PC-9 (cell line): ENCODE data around the gene ITGB6. TPM values are rescaled to one million over a fixed set of nuclear protein-coding genes. Genes with fewer than 3 reads are reported as not detected.

Source experiments
- BruUV-seq: library from RNA; stranded (reverse); fragments of 400-500 nt; replicated peaks from 2 replicates; lab custom pipeline; 2021; lab: Mats Ljungman, UMichigan
- CTCF ChIA-PET: fragments of 300-600 bp; sonication (Branson Sonifier 250); formaldehyde crosslinking; loops from one replicate; lab custom pipeline; 2022; ENCODE audit warnings: antibody characterized with exemption; lab: Charles Lee
- POLR2A ChIA-PET: fragments of 300-600 bp; sonication (Branson Sonifier 250); formaldehyde crosslinking; loops from one replicate; lab custom pipeline; 2022; ENCODE audit warnings: antibody characterized with exemption; ENCODE audit not compliant: unreplicated experiment; lab: Charles Lee
- DNase-seq, 2 experiments: peaks; one replicate each; pipeline versions ENCODE4 v3.0.0 to v3.0.0-alpha.2; 2015 to 2022; ENCODE audit warnings: mixed read lengths in 1 of 2
- H2AFZ ChIP-seq: fragments of 200-600 bp; sonication (generic); 2 replicates; pipeline ENCODE4 v1.8.1; 2017; ENCODE audit warnings: antibody characterized with exemption
- H3F3A ChIP-seq: fragments of 200-600 bp; sonication (generic); 2 replicates; pipeline ENCODE4 v1.8.1; 2017; ENCODE audit warnings: antibody characterized with exemption, mild to moderate bottlenecking, low read depth; ENCODE audit not compliant: insufficient read depth
- H3K27ac ChIP-seq: fragments of 200-600 bp; sonication (generic); 2 replicates; pipeline ENCODE4 v1.6.1; 2016; ENCODE audit warnings: mixed run types
- H3K27me3 ChIP-seq: fragments of 200-600 bp; sonication (generic); 2 replicates; pipeline ENCODE4 v1.6.1; 2016; ENCODE audit warnings: low read depth, mixed run types; ENCODE audit not compliant: insufficient read depth
- H3K36me3 ChIP-seq: fragments of 200-600 bp; sonication (generic); 2 replicates; pipeline ENCODE4 v1.6.1; 2016; ENCODE audit warnings: low read depth, mixed run types
- H3K4me1 ChIP-seq: fragments of 200-600 bp; sonication (generic); replicated peaks from 2 replicates; pipeline ENCODE4 v1.6.1; 2016; ENCODE audit warnings: mixed run types; ENCODE audit not compliant: insufficient read depth
- H3K4me2 ChIP-seq: fragments of 200-600 bp; sonication (generic); 2 replicates; pipeline ENCODE4 v1.6.1; 2017; ENCODE audit warnings: mixed run types
- H3K4me3 ChIP-seq: fragments of 200-600 bp; sonication (generic); 2 replicates; pipeline ENCODE4 v1.6.1; 2016; ENCODE audit warnings: mixed run types
- H3K79me2 ChIP-seq: fragments of 200-600 bp; sonication (generic); 2 replicates; pipeline ENCODE4 v1.6.1; 2017; ENCODE audit warnings: low read depth, mixed run types
- H3K9me2 ChIP-seq: fragments of 200-600 bp; sonication (generic); 2 replicates; pipeline ENCODE4 v1.8.1; 2017; ENCODE audit warnings: mild to moderate bottlenecking; ENCODE audit not compliant: insufficient read depth
- H3K9me3 ChIP-seq: fragments of 200-600 bp; sonication (generic); 2 replicates; pipeline ENCODE4 v1.8.1; 2016; ENCODE audit warnings: low read depth; ENCODE audit not compliant: insufficient read depth
- H4K20me1 ChIP-seq: fragments of 200-600 bp; sonication (generic); 2 replicates; pipeline ENCODE4 v1.8.1; 2017; ENCODE audit not compliant: insufficient read depth
- CTCF ChIP-seq: fragments of 200-600 bp; sonication (generic); conservative IDR thresholded peaks from 2 replicates; pipeline ENCODE4 v1.6.1; 2017; ENCODE audit warnings: mixed run types, antibody characterized with exemption, mild to moderate bottlenecking, moderate library complexity
- EZH2 ChIP-seq: fragments of 200-600 bp; sonication (generic); IDR thresholded peaks from 2 replicates; pipeline ENCODE4 v1.8.0; 2017; ENCODE audit warnings: antibody characterized with exemption, low read depth
- intact Hi-C: fragments of 100-400 bp; cut with micrococcal nuclease; formaldehyde crosslinking; loops from one replicate; pipeline ENCODE4 v1.10.0; 2022; ENCODE audit not compliant: unreplicated experiment
- total RNA-seq: library from RNA; stranded (reverse); gene quantifications from 2 replicates; pipeline ENCODE4 v1.2.3, GENCODE V29; 2021

ITGB6 gene
- total RNA-seq, 1 experiment from 2014 or later = 24.3 TPM

GRCh38 chr2:160221391-160222276, 21.6 kb upstream of the ITGB6 start:
- DNase-seq = peak; percentile 84 to 86
- Histone ChIP-seq H3K27ac (peak overlapping the region; percentile 100), H4K20me1 (no peaks in the 10 kb centered on the region), H3K4me2 (peak overlapping the region; percentile 68), H3K27me3 (no peaks in the 10 kb centered on the region), H3K9me3 (no peaks in the 10 kb centered on the region), H3K79me2 (no peaks in the 10 kb centered on the region), H3K36me3 (no peaks in the 10 kb centered on the region), H3K9me2 (no peaks in the 10 kb centered on the region), H2AFZ (peak overlapping the region; percentile 8; the same call in 1 of the 2 replicates), H3F3A (peaks cover 51% of the 10 kb centered on the region), H3K4me1 (peaks cover 74% of the 10 kb centered on the region), H3K4me3 (no peak overlapping the region)
- BruUV-seq = TSS peak; percentile 33
- POLR2A ChIA-PET = no interaction called here
- CTCF ChIA-PET = interaction anchor here (0.6 kb wide), 1 partner anchor 68 kb away, joined by 3 read pairs; no protein-coding TSS in a partner anchor
- no peak for TF ChIP-seq EZH2
- no peak for TF ChIP-seq CTCF
- intact Hi-C loops = loop anchor here (1.0 kb wide), 2 partner anchors 13 to 749 kb away; no protein-coding TSS in a partner anchor

- no peaks in the 10 kb centered on the region for H4K20me1 ChIP-seq
- intact Hi-C loops = loop anchor here (1.0 kb wide), 1 partner anchor 12 kb away; no protein-coding TSS in a partner anchor
- no peaks in the 10 kb centered on the region for H3K36me3 ChIP-seq
- no peaks in the 10 kb centered on the region for H3K27me3 ChIP-seq
- CTCF ChIA-PET = no interaction called here
- DNase-seq = no peak
- H3K4me3 ChIP-seq = no peak overlapping the region
- TF ChIP-seq CTCF = no peak
- TF ChIP-seq EZH2 = no peak
- no peak overlapping the region for H2AFZ ChIP-seq
- peaks cover 51% of the 10 kb centered on the region for H3F3A ChIP-seq
- POLR2A ChIA-PET = interaction anchor here (0.6 kb wide), 1 partner anchor 343 kb away, joined by 3 read pairs; no protein-coding TSS in a partner anchor
- H3K27ac ChIP-seq = peak overlapping the region; percentile 100
- H3K4me2 ChIP-seq = peak overlapping the region; percentile 68
- H3K4me1 ChIP-seq = peaks cover 64% of the 10 kb centered on the region
- H3K9me2 ChIP-seq = no peaks in the 10 kb centered on the region
- H3K79me2 ChIP-seq = no peaks in the 10 kb centered on the region
- no TSS peak for BruUV-seq
- H3K9me3 ChIP-seq = no peaks in the 10 kb centered on the region
These were observed 20.5 kb upstream of the ITGB6 start for GRCh38 chr2:160220545-160221009.

GRCh38 chr2:160220026-160220425, 20.0 kb upstream of the ITGB6 start:
- CTCF ChIA-PET = no interaction called here
- Histone ChIP-seq H3K4me1 (peaks cover 64% of the 10 kb centered on the region), H3K27ac (peak overlapping the region; percentile 100), H3K4me3 (no peak overlapping the region), H3K4me2 (peak overlapping the region; percentile 68), H3K9me2 (no peaks in the 10 kb centered on the region), H2AFZ (no peak overlapping the region), H4K20me1 (no peaks in the 10 kb centered on the region), H3K36me3 (no peaks in the 10 kb centered on the region), H3K27me3 (no peaks in the 10 kb centered on the region), H3K9me3 (no peaks in the 10 kb centered on the region), H3K79me2 (no peaks in the 10 kb centered on the region), H3F3A (peaks cover 47% of the 10 kb centered on the region)
- POLR2A ChIA-PET = interaction anchor here (0.6 kb wide), 1 partner anchor 344 kb away, joined by 3 read pairs; no protein-coding TSS in a partner anchor
- intact Hi-C loops = no loop called here
- peak in 1 of 2 experiments; percentile 62 for DNase-seq
- TF ChIP-seq CTCF (no peak), EZH2 (no peak)
- no TSS peak for BruUV-seq
